Loucy (cell line): ENCODE results near the gene POGLUT2.

Experiments used
- EZH2phosphoT487 ChIP-seq: fragments of 200-600 bp; IDR thresholded peaks from 2 replicates; pipeline ENCODE4 v1.6.1; 2018; ENCODE audit warnings: antibody characterized with exemption, mild to moderate bottlenecking, moderate library complexity, borderline replicate concordance
- TF ChIP-seq, protein P1 (sequence below): fragments of 200-600 bp; sonication (generic); conservative IDR thresholded peaks from 2 replicates; pipeline ENCODE4 v1.5.1; 2014; ENCODE audit warnings: mild to moderate bottlenecking, antibody characterized with exemption, low read length

DNA sequence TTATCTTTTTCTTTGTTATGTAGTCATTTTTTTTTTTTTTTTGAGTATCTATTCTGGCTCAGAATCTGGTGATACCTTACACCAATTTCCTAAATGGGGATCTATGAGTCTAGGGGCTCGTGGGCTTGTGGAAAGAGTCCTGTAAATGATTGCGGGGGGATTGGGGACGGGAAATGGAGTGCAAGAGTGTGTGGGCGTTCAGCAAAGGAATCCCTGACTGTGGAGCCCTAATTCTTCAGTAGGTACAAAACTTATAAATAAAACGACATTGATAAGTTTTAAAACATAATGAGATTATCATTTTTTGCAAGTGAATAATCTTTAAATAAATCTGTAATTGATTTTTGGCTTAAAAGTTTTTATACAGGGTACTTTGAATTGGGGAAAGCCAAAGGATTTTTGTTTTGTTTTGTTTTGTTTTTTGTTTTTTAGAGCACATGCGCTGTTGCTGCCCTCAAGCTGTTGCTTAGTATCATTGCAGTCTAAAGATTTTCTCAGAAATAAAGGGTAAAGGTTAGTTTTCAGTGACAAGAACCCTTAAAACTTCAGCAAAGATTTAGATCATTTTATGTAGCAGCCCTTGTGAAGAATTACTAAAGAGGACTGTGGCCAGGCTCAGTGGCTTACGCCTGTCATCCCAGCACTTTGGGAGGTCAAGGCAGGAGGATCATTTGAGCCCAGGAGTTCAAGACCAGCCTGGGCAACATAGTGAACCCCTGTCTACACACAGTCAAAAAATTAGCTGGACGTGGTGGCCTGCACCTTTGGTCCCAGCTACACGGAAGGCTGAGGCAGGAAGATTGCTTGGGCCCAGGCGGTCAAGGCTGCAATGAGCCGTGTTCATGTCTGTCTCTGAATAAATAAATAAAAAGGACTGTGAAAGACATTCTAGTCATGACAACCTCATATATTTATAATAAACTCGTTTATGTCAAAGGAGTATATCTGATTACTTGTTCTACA, 48.8 kb upstream of the POGLUT2 start:
- TF ChIP-seq, protein P1, sequence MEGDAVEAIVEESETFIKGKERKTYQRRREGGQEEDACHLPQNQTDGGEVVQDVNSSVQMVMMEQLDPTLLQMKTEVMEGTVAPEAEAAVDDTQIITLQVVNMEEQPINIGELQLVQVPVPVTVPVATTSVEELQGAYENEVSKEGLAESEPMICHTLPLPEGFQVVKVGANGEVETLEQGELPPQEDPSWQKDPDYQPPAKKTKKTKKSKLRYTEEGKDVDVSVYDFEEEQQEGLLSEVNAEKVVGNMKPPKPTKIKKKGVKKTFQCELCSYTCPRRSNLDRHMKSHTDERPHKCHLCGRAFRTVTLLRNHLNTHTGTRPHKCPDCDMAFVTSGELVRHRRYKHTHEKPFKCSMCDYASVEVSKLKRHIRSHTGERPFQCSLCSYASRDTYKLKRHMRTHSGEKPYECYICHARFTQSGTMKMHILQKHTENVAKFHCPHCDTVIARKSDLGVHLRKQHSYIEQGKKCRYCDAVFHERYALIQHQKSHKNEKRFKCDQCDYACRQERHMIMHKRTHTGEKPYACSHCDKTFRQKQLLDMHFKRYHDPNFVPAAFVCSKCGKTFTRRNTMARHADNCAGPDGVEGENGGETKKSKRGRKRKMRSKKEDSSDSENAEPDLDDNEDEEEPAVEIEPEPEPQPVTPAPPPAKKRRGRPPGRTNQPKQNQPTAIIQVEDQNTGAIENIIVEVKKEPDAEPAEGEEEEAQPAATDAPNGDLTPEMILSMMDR: peak; percentile 84
- no peak for TF ChIP-seq EZH2phosphoT487
